GM10266 (cell line): Measurements from ENCODE around the gene TM9SF1.

ENCODE experiments used
- DNase-seq: peaks from one replicate; pipeline ENCODE4 v3.0.0; 2012; ENCODE audit errors: extremely low spot score
- TF ChIP-seq, protein P1 (sequence below): IDR thresholded peaks from 2 replicates; pipeline ENCODE4 v1.5.1; 2012; ENCODE audit warnings: mild to moderate bottlenecking, low read depth; ENCODE audit not compliant: control insufficient read depth, insufficient read depth; ENCODE audit errors: missing control alignments

The TM9SF1 gene

GRCh38 chr14:24184104-24184970, 10.9 kb downstream of the TM9SF1 start:
- TF ChIP-seq, protein P1, sequence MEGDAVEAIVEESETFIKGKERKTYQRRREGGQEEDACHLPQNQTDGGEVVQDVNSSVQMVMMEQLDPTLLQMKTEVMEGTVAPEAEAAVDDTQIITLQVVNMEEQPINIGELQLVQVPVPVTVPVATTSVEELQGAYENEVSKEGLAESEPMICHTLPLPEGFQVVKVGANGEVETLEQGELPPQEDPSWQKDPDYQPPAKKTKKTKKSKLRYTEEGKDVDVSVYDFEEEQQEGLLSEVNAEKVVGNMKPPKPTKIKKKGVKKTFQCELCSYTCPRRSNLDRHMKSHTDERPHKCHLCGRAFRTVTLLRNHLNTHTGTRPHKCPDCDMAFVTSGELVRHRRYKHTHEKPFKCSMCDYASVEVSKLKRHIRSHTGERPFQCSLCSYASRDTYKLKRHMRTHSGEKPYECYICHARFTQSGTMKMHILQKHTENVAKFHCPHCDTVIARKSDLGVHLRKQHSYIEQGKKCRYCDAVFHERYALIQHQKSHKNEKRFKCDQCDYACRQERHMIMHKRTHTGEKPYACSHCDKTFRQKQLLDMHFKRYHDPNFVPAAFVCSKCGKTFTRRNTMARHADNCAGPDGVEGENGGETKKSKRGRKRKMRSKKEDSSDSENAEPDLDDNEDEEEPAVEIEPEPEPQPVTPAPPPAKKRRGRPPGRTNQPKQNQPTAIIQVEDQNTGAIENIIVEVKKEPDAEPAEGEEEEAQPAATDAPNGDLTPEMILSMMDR = no peak
- DNase-seq = no peak

DNA sequence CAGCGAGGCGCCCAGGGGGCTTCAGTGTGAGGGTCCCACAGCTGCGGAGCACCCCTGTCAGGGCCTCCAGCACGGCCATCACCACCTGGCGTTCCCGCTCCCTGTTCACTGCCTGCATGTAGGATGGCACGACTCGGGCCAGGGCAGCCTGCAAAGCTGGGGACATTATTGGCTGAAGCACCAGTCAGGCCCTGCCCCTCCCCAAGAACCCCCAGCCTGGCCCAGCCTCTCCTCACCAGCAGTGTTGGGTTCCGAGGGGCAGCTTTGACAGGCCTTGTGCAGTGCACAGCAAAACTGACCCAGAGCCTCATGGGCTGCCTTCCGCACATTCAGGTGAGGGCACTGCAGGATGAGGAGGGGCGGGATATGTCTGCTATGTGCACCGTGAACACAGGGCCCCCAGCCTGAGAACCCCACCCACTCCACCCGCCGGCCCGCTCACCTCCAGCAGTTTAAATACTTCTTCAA, 12.2 kb downstream of the TM9SF1 start:
- DNase-seq = no peak
- TF ChIP-seq, protein P1 = no peak

GRCh38 chr14:24182110-24182882, 12.9 kb downstream of the TM9SF1 start:
- TF ChIP-seq, protein P1 = no peak
- DNase-seq = no peak

DNA sequence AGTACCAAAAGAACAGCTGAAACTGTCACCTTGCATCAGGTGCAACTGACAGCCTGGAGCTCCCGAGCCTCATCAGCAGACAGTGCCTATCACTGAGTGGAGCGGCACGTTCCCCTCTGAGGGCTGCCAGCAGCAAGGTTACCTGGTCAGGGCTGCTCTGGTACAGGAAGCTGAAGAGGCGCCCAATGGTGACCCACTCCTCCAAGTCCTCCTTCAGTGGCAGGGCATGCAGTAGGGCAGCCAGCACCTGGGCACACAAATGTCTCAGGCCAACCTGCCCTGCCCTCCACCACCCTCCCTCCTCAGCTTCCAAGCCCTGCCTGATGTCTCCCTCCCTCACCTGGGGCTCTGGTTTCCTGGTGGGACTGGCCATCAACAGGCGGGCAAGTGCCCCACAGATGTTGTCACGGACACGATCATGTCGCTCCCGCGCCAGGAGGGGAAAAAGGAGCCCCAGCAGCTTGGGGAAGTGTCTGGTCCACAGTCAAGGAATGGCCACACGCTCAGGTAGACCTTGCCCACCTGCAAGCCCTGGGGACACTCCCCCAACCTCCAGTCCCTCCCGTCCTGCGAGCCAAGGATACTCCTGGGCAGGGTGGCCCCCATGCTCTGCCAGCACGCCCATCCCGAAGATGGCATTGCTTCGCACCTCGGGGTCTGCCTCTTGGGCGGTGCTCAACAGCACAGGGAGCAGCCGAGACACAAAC, 13.7 kb downstream of the TM9SF1 start:
- TF ChIP-seq, protein P1 = no peak
- no peak for DNase-seq

- DNase-seq = no peak
- TF ChIP-seq, protein P1 = no peak
Measured at GRCh38 chr14:24179961-24180796, 15.1 kb downstream of the TM9SF1 start.

DNA sequence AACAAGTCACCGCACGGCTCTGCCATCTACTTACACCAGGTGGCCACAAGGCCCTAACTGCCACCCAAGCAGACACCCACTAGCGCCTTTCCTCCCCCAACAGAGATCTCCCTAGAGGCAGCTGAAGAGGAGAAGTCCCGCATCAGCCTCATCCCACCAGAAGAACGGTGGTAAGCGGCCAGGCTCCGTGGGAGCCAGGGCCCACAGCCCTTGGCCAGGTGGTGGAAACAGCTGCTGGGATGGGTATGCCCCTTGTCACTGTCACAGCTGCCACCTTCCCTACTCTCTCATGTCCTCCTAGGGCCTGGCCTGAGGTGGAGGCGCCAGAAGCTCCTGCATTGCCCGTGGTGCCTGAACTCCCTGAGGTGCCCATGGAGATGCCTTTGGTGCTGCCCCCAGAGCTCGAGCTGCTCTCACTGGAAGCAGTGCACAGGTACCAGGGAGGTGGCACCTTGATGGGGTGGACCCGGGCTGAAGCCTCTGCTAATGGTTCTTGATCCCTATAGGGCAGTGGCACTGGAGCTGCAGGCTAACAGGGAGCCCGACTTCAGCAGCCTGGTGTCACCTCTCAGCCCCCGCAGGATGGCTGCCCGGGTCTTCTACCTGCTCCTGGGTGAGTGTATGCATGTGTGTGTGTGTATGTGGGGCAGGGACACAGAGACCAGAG, 15.8 kb downstream of the TM9SF1 start:
- TF ChIP-seq, protein P1 = no peak
- no peak for DNase-seq
